ENCODE results near the gene NCOR2.

NCOR2 gene

GRCh38 chr12:124566997-124567672 lies at the start of gene NCOR2:
TSS of gene NCOR2 (minus strand) at chr12:124567612. CDS start at chr12:124495251, 72,361 bp downstream.
- DNase-seq (peak; percentile 66), ATAC-seq (peak; percentile 32)

- DNase-seq (no peak), ATAC-seq (no peak)
These were observed 49.2 kb upstream of the NCOR2 start for GRCh38 chr12:124616394-124617221.

- no peak for ATAC-seq
- no peak for DNase-seq
These were observed 47.3 kb upstream of the NCOR2 start for GRCh38 chr12:124614512-124615292.

- ATAC-seq (no peak), DNase-seq (no peak)
These were observed 45.8 kb upstream of the NCOR2 start for GRCh38 chr12:124613151-124613585.

GRCh38 chr12:124612410-124612680 lies 44.9 kb upstream of the NCOR2 start:
- no peak for ATAC-seq
- no peak for DNase-seq

- ATAC-seq (no peak), DNase-seq (no peak)
These were observed 44.4 kb upstream of the NCOR2 start for GRCh38 chr12:124611559-124612409.

- ATAC-seq (no peak), DNase-seq (no peak)
These were observed 43.5 kb upstream of the NCOR2 start for GRCh38 chr12:124610629-124611558.

GRCh38 chr12:124610021-124610612 lies 42.7 kb upstream of the NCOR2 start:
- ATAC-seq (no peak), DNase-seq (no peak)

GRCh38 chr12:124609041-124609989 lies 41.9 kb upstream of the NCOR2 start:
- peak; percentile 75 for ATAC-seq
- DNase-seq: peak; percentile 77

GRCh38 chr12:124608450-124608870 lies 41.0 kb upstream of the NCOR2 start:
- DNase-seq (no peak), ATAC-seq (no peak)

GRCh38 chr12:124607681-124608425 lies 40.4 kb upstream of the NCOR2 start:
- ATAC-seq (no peak), DNase-seq (no peak)

- no peak for DNase-seq
- no peak for ATAC-seq
These were observed 38.7 kb upstream of the NCOR2 start for GRCh38 chr12:124605883-124606774.

GRCh38 chr12:124605150-124605882 lies 37.9 kb upstream of the NCOR2 start:
- ATAC-seq (no peak), DNase-seq (no peak)

GRCh38 chr12:124604264-124604680 lies 36.9 kb upstream of the NCOR2 start:
- ATAC-seq (no peak), DNase-seq (no peak)

GRCh38 chr12:124603831-124604251 lies 36.4 kb upstream of the NCOR2 start:
- no peak for ATAC-seq

GRCh38 chr12:124603100-124603541 lies 35.7 kb upstream of the NCOR2 start:
- no peak for ATAC-seq
- no peak for DNase-seq

More at GRCh38 chr12:124603831-124604251, 36.4 kb upstream of the NCOR2 start:
- no peak for DNase-seq

Measured in stimulated activated naive CD8-positive, alpha-beta T cell treated with anti-CD3 and anti-CD28 coated beads, Interleukin-15, Interleukin-2, amounts not matched to agents 100 U/mL and 50 U/mL, for 24 hours (primary cell).